Neural crest cell (in vitro differentiated cells): ENCODE measurements around the gene TBC1D14. TPM values are rescaled to one million over a fixed set of nuclear protein-coding genes. Genes with fewer than 3 reads are reported as not detected.

Experiments used
- DNase-seq: peaks from one replicate; pipeline ENCODE4 v3.0.0; 2021; ENCODE audit warnings: low read depth, mixed read lengths, low spot score
- H3K27ac Mint-ChIP-seq: one replicate; pipeline ENCODE4 v1.8.0; 2021; ENCODE audit warnings: mild to moderate bottlenecking, mixed read lengths; ENCODE audit not compliant: unreplicated experiment
- H3K27me3 Mint-ChIP-seq: 2 replicates; pipeline ENCODE4 v1.8.0; 2021; ENCODE audit warnings: low read depth, mild to moderate bottlenecking, mixed read lengths
- H3K36me3 Mint-ChIP-seq: 2 replicates; pipeline ENCODE4 v1.8.0; 2021; ENCODE audit warnings: low read depth, mild to moderate bottlenecking, mixed read lengths
- H3K4me1 Mint-ChIP-seq: 2 replicates; pipeline ENCODE4 v1.8.0; 2021; ENCODE audit warnings: mixed read lengths
- H3K4me3 Mint-ChIP-seq: one replicate; pipeline ENCODE4 v1.8.0; 2021; ENCODE audit warnings: mild to moderate bottlenecking, mixed read lengths
- H3K9me3 Mint-ChIP-seq: 2 replicates; pipeline ENCODE4 v1.8.0; 2021; ENCODE audit warnings: mixed read lengths
- total RNA-seq: library from RNA; stranded (reverse); gene quantifications from 2 replicates; pipeline ENCODE4 v1.2.1, GENCODE V29; 2021
- TF ChIP-seq, protein P1 (sequence below): fragments of 200-600 bp; sonication (generic); conservative IDR thresholded peaks from 2 replicates; pipeline ENCODE4 v1.5.0; 2021; ENCODE audit warnings: antibody characterized with exemption, mild to moderate bottlenecking

TBC1D14 gene
- total RNA-seq, 1 donor from 2014 or later, result 56.3 TPM

- no peak for DNase-seq
- H3K9me3 Mint-ChIP-seq, result no peaks in the 10 kb centered on the region
- TF ChIP-seq, protein P1, sequence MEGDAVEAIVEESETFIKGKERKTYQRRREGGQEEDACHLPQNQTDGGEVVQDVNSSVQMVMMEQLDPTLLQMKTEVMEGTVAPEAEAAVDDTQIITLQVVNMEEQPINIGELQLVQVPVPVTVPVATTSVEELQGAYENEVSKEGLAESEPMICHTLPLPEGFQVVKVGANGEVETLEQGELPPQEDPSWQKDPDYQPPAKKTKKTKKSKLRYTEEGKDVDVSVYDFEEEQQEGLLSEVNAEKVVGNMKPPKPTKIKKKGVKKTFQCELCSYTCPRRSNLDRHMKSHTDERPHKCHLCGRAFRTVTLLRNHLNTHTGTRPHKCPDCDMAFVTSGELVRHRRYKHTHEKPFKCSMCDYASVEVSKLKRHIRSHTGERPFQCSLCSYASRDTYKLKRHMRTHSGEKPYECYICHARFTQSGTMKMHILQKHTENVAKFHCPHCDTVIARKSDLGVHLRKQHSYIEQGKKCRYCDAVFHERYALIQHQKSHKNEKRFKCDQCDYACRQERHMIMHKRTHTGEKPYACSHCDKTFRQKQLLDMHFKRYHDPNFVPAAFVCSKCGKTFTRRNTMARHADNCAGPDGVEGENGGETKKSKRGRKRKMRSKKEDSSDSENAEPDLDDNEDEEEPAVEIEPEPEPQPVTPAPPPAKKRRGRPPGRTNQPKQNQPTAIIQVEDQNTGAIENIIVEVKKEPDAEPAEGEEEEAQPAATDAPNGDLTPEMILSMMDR, result no peak
- no peak overlapping the region for H3K27ac Mint-ChIP-seq
- H3K4me3 Mint-ChIP-seq, result no peak overlapping the region
- peaks cover 3% of the 10 kb centered on the region for H3K36me3 Mint-ChIP-seq
- no peaks in the 10 kb centered on the region for H3K27me3 Mint-ChIP-seq
- H3K4me1 Mint-ChIP-seq, result no peaks in the 10 kb centered on the region
Observed at GRCh38 chr4:7032596-7032995, 123.0 kb downstream of the TBC1D14 start.

DNA sequence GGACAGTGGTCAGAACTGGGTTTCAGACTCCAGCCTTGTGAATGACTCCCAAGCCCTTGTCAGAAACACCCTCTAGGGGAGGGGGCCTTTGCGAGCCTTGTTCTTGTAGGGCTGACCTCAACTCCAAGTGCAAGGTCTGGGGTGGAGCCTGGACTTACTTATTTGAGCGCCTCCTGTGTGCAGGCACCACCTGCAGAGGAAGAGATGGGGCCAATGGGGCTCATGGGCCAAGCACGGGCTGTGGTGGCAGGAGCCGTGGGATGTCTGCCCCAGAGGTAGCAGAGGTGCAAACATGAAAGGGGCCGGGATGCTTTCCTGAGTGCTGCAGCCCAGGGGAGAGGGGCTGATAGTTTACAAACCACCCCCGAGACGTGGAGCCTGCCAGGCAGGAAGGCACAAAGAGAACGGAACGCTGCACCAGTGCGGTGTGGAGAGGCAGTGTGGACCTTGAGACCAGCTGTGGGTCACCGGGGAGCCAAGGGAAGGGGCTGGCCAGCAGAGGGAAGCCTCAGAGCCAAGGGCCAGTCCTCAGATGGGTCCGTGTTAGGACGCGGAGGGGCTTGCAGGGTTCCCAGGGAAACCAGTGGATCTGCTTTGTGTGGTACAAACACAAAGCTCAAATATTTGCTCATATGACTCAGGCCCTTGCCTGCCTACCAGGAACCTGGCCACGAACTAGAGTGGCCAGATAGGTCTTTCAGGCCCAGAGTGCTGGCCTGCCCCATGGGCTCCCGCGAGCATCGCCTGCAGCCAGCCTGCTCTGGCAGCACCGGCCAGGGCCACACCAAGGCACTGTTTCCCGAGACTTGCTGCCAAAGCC lies 124.8 kb downstream of the TBC1D14 start:
- no peak overlapping the region for H3K4me3 Mint-ChIP-seq
- H3K9me3 Mint-ChIP-seq, result no peaks in the 10 kb centered on the region
- H3K4me1 Mint-ChIP-seq, result no peaks in the 10 kb centered on the region
- no peaks in the 10 kb centered on the region for H3K36me3 Mint-ChIP-seq
- no peak for DNase-seq
- no peaks in the 10 kb centered on the region for H3K27me3 Mint-ChIP-seq
- H3K27ac Mint-ChIP-seq, result no peak overlapping the region
- TF ChIP-seq, protein P1, result no peak

DNA sequence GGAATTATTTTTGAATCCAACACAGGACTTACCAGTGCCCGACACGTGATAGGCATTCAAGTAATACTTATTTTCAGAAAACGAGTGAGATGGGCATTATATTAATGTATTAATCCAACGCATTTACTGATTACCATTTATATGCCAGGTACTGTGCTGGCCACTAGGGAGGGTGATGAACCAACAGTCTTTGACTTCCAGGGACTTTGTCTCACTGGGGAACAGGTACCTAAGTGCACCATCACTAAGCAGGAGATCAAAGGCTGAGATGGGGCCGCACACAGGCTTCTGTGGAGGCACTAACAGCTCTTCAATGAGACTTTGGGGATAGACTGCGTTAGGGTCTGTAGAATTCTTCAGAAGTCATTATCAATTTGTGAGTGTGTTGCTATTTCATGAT lies 127.8 kb downstream of the TBC1D14 start:
- Mint-ChIP-seq H3K27me3 (no peaks in the 10 kb centered on the region), H3K4me1 (peaks cover 10% of the 10 kb centered on the region), H3K4me3 (peak overlapping the region; percentile 48), H3K9me3 (no peaks in the 10 kb centered on the region), H3K36me3 (no peaks in the 10 kb centered on the region), H3K27ac (no peak overlapping the region)
- TF ChIP-seq, protein P1, result peak; percentile 28
- DNase-seq, result no peak

DNA sequence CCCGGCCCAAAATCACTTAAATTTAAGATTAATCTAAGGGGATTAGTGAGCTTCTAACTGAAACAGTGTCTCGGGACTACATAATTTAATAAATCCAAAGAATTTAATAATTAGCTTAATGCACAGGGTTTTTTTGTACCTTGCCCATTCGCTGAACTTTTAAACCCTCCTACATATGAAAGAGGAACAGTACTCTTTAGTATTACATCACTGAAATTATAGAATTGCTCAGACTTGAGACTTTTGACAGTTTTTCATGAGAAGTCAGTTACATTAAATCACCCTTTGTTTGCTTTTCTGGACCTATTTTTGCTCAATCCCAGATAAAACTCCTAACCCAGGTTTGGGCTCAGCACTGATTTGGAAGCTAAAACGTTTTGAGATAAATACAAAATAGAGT lies 131.1 kb downstream of the TBC1D14 start:
- Mint-ChIP-seq H3K27me3 (no peaks in the 10 kb centered on the region), H3K27ac (no peak overlapping the region), H3K9me3 (no peaks in the 10 kb centered on the region)

GRCh38 chr4:7041246-7041645 lies 131.6 kb downstream of the TBC1D14 start:
- peak overlapping the region; percentile 91 for H3K4me3 Mint-ChIP-seq
- H3K27ac Mint-ChIP-seq, result no peak overlapping the region
- H3K4me1 Mint-ChIP-seq, result peaks cover 34% of the 10 kb centered on the region
- H3K36me3 Mint-ChIP-seq, result no peaks in the 10 kb centered on the region
- H3K27me3 Mint-ChIP-seq, result no peaks in the 10 kb centered on the region
- TF ChIP-seq, protein P1, result no peak
- DNase-seq, result no peak
- no peaks in the 10 kb centered on the region for H3K9me3 Mint-ChIP-seq

More for the DNA sequence above, 131.1 kb downstream of the TBC1D14 start:
- H3K4me3 Mint-ChIP-seq, result peak overlapping the region; percentile 91
- H3K36me3 Mint-ChIP-seq, result no peaks in the 10 kb centered on the region
- H3K4me1 Mint-ChIP-seq, result peaks cover 32% of the 10 kb centered on the region
- TF ChIP-seq, protein P1, result no peak
- DNase-seq, result no peak
